Stimulated activated CD8-positive, alpha-beta memory T cell treated with anti-CD3 and anti-CD28 coated beads, Interleukin-12 subunit alpha, Interleukin-12 subunit beta, amount 100 ng/mL, for 24 hours (primary cell): ENCODE data around the gene FNBP1L.
"Not testable (repeated sequence)": the region's sequence is repeated elsewhere in the genome, so short reads cannot be mapped to it uniquely, and the experiment has no call there.

Source experiments
- DNase-seq: peaks from one replicate; pipeline ENCODE4 v3.0.0-alpha.2; 2020; ENCODE audit errors: extremely low read depth

The FNBP1L gene

GRCh38 chr1:93573940-93574469 is 126.1 kb downstream of the FNBP1L start:
- DNase-seq: no peak

- no peak for DNase-seq
Observed at GRCh38 chr1:93574511-93574910, 126.6 kb downstream of the FNBP1L start.

GRCh38 chr1:93574991-93575390 is 127.1 kb downstream of the FNBP1L start:
- no peak for DNase-seq

- DNase-seq: no peak
Observed at GRCh38 chr1:93575621-93576284, 127.8 kb downstream of the FNBP1L start.

- no peak for DNase-seq
Observed at GRCh38 chr1:93576346-93576745, 128.4 kb downstream of the FNBP1L start.

GRCh38 chr1:93576746-93577145 is 128.8 kb downstream of the FNBP1L start:
- no peak for DNase-seq

- DNase-seq: no peak
Observed at GRCh38 chr1:93577536-93578432, 129.9 kb downstream of the FNBP1L start.

- no peak for DNase-seq
Observed at GRCh38 chr1:93578433-93578830, 130.5 kb downstream of the FNBP1L start.

GRCh38 chr1:93578911-93579825 is 131.2 kb downstream of the FNBP1L start:
- DNase-seq: no peak

- no peak for DNase-seq
Observed at GRCh38 chr1:93579891-93580290, 132.0 kb downstream of the FNBP1L start.

GRCh38 chr1:93581917-93582850 is 134.3 kb downstream of the FNBP1L start:
- no peak for DNase-seq

GRCh38 chr1:93584261-93585003 is 136.5 kb downstream of the FNBP1L start:
- no peak for DNase-seq

GRCh38 chr1:93585059-93585966 is 137.4 kb downstream of the FNBP1L start:
- no peak for DNase-seq

GRCh38 chr1:93587354-93587753 is 139.4 kb downstream of the FNBP1L start:
- DNase-seq: no peak

- no peak for DNase-seq
Observed at GRCh38 chr1:93588206-93588605, 140.3 kb downstream of the FNBP1L start.

GRCh38 chr1:93588955-93589354 is 141.0 kb downstream of the FNBP1L start:
- no peak for DNase-seq

- not testable (repeated sequence) for DNase-seq
Observed at GRCh38 chr1:93591291-93591675, 143.4 kb downstream of the FNBP1L start.

GRCh38 chr1:93591676-93592550 is 144.0 kb downstream of the FNBP1L start:
- no peak for DNase-seq
